ENCODE data around the gene SARDH. TPM values are rescaled to one million over a fixed set of nuclear protein-coding genes. Genes with fewer than 3 reads are reported as not detected.

The SARDH gene
- total RNA-seq, 1 donor from 2014 or later, result 2.8 TPM

- DNase-seq (ENCODE audit: low spot score), result no peak
Observed at GRCh38 chr9:133702798-133703590, 35.2 kb downstream of the SARDH start.

DNA sequence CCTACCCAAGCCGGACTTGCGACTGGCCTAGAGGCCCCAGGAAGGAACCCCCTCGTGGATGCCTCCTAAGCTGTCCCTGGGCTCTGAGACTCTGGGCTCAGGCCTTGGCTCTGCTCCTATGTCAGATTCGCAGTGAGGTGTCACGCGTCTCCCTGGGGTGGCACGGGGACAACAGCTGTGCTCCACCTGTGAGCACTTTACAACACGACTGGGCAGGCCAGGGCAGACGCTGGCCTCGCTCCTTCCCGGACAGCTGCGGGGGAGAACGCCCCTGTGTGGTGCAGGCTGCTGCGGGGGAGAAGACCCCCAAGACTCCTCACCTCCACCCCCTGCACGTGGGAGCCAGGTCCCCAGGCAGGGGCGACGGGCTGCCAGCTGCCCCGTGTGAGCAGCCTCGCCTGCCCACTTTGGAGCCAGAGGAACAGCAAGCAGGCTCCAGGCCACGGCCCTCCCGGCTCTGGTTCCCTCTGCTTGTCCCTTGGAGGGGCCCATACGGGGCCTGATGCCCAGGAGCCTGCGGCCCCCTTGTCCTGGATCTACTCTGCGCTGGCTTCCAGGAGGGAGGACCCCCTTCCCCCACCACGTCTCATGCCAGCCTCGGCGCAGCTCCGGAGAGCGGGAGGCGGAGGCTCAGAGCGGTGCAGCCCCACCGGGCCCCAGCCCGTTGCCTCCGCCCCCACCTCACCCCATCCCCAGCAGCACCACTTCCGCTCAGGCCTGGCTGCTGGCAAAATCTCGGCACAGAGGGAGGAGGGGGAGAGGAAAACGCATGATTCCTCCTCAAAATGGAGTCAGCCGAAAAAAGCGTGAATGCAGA, 36.0 kb downstream of the SARDH start:
- no peak for DNase-seq (ENCODE audit: low spot score)

GRCh38 chr9:133701321-133701980, 36.7 kb downstream of the SARDH start:
- no peak for DNase-seq (ENCODE audit: low spot score)

DNA sequence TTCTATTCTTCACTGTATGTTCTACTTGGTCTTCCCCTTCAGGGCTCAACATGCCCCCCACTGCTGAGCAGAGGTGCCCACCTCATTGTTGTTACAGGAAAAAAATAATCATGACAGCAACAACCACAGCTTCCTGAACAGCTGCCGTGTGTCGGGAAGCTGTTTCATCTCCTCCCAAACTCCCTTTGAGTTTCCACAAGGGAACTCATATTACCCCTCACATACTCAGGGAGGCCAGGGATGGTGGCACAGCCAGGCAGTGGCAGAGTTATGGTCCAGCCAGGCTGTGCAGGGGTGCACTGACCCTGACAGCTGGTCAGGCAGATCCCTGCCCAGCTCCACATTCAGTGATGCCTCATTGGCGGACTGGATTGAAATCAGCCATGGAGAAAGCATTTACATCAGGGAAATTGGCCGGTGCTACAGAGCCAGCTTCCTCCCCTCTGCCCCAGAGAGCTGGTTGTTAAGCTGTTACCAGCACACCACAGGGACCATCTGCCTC, 37.3 kb downstream of the SARDH start:
- no peak for DNase-seq (ENCODE audit: low spot score)

DNA sequence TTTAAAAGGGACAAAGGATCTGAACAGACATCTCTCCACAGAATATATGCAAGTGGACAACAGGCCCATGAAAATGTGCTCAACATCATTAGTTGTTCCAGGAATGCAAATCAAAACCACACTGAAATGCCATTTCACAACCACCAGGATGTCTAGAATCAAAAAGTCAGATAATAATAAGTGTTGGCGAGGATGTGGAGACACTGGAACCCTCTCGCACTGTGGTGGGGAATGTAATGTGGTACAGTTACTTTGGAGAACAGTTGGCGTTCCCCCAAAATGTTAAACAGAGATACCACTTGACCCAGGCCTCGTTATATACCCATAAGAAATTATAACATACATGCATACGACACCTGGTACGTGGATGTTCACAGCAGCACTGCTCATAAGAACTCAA, 38.6 kb downstream of the SARDH start:
- no peak for DNase-seq (ENCODE audit: low spot score)

DNA sequence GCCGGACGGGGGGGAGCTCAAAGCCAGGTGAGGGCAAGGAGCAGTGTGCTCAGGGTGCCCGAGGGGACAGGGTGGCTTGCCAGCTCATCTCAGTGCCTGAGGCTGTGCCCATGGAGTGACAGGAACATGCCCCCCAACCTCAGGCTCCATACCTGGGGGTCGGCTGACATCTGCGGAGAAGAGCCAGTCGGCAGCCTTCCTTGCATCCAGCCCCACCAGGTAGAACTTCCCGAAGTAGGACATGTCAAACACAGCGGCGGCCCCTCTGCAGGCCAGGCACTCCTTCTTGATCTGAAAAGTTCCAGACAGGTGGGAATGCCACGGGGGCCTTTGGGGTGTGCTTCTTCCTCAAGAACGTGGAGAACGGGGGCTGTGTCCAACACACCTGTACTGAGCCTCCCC, 42.1 kb downstream of the SARDH start:
- no peak for DNase-seq (ENCODE audit: low spot score)

GRCh38 chr9:133694686-133695085, 43.5 kb downstream of the SARDH start:
- DNase-seq (ENCODE audit: low spot score), result no peak

DNA sequence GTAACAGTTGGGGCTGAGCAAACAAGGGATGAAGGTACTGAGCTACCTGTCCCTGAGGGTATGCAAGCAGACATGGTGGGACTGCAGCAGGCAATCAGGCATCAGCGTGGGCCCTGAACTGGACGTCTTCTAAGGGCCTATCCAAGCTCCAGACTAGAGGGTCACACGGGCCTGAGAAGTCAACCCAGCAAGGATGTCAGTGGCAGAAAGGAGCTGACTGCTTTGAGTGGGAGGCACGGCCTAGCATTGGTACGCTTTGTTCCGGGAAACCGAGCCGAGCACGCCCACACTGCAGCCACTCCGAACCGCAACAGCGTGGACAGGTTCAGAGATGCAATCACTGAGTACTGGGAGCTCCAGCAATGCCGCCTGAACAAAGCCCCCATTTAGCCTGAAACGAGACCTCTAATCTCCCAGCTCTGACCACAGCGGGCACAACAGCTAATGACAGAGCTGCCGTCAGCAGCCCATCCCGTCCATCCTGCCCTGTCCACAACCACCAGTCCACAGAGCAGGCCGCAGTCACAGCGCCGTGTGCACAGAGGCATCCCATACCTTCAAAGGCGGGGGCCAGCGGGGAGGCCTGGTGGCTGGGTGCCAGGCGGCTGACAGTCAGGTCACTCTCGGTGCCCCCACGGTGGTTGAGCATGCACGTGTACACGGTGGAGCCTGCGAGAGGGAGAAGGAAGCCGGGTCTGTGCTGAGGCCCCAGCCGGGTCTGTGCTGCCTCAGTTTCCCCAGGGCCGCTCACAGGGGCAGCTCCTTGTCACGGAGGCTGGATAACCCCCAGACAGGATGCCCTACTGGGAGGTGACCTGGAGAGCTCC, 44.2 kb downstream of the SARDH start:
- DNase-seq (ENCODE audit: low spot score), result no peak

DNA sequence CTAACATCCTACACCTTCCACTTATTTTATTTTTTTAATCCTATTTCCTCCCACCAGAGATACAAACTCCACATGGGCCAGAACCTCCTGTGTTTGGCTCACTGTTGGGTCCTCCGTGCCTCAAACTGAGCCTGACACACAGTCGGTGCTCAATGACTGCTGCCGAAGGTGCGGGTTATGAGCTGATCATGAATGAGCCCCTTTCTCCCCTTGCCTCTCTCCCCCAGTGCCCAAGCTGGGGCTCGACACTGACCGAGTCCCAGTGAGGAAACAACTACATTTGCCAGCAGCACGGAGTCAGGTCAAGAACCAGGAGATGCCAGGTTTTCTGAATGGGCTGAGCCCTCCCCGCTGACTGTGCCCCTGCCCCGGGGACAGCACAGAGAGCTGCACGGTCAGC, 45.0 kb downstream of the SARDH start:
- no peak for DNase-seq (ENCODE audit: low spot score)

DNA sequence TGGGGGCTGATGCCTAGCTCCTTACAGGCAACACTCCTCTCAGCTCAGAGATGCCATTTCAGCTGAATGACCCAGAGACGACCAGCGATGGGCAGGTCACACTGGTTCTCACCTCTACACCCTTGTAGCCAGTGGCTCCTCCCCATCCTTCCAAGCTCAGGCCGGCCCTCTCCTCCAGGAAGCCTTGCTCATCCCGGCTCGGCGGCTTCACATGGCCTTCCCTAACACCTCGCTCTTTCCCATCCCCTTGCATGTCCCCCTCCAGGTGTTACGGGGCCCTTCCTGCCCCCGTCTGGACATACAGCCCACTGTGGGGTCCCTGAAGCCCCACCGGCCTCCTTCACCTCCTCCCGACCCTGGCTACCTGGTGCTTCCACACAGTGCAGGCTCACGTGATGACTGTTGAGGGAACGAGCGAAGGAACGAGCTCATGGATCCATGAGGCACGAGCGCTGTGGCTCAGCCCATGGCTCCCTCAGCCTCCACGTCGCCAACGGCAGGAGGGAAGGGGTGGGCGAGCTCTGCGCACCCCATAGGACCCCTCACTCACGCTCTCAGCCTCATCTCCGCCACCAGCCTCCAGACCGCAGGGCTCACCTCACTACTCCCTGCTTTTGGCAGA, 45.7 kb downstream of the SARDH start:
- DNase-seq (ENCODE audit: low spot score), result no peak

GRCh38 chr9:133691626-133692363, 46.4 kb downstream of the SARDH start:
- no peak for DNase-seq (ENCODE audit: low spot score)

- no peak for DNase-seq (ENCODE audit: low spot score)
Observed at GRCh38 chr9:133691191-133691590, 47.0 kb downstream of the SARDH start.

DNA sequence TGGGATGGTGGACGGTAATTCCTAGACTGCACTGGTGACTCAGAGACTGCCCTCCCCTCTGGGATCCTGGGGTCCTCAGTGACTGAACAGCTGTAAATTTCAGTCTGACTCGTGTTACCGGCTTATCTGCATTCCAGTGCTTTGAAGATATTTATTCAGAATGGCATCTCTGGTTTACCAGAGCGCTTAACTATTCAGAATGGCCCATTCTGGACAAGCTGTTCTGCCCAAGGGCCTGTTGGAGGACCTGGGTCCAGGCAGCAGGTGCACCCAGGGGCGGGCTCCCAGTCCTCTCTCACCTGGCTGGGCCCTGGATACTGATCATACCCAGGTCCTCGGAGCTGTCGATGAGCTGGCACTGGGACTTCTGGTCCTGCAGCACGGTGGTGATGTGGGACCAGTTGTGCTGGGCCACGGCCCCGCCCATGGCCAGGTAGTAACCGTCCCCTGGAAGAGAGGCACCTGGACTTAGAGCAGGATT, 48.0 kb downstream of the SARDH start:
- DNase-seq (ENCODE audit: low spot score), result no peak

DNA sequence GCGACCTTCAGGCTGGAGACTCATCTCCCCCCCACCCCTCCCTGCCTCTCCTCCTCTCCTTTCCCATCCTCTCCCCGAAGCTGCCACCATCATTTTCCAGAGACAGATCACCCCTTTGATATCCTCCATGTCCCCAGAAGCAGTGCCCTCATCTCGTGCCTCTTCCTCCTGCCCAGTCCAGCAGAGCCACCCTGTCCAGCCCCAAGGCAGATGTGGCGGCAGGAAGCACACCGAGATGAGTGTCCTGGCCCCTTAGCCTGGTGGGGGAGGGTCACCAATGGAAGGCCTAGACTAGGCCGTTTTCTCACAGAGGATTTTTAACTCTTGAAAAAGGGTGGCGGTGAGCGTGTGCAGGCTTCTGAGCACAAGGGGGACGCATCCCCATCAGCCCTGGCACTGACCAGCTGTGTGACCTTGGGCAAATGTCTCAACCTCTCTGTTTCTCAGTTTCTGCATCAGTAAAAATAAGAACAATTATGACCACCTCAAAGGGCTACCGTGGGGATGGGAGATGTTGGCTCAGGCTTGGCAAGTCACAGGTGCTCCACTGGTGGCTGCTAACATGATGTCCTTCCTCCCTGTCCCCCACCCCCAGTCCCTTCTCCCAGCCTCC, 48.9 kb downstream of the SARDH start:
- no peak for DNase-seq (ENCODE audit: low spot score)

DNA sequence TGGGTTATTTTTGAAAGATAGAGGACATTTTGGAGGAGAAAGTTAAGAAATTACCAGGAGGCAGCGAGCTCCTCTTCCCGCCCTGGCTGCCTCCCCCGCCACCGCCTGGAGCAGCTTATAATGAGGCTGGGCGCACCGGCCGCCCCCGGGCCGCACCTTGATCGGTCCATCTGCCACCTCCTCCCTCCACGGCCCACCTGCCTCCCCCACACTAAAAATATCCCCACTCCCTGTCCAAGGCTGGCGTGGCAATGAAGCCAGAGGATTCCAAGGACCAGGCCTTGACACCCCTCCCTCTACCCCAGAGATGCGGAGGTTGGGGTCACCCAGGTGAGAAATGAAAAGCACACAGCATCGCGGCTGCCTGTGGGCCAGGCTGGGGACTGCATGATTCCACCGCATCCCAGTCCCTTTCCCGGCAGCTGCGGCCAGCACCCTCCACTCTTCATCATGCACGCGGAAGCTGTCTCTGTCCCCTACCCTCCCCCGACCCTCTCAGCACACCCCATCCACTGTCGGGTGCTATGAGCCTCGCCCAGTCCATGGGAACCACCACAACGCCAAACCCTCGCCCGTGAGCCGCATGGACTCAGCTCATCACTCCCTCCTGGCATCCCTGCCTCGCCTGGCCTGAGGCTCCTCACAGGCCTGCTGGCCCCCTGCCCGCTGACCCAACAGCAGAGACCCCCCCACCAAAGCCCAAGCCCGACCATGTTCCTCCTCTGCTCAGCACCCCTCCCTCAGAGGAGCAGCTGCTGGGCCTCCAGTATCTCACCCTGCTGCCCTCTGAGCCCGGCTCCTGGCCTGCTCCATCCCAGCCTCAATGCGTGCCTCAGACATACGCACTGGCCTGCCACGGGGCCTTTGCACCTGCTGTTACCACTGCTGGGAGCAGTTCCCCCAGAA, 50.0 kb downstream of the SARDH start:
- DNase-seq (ENCODE audit: low spot score), result no peak

DNA sequence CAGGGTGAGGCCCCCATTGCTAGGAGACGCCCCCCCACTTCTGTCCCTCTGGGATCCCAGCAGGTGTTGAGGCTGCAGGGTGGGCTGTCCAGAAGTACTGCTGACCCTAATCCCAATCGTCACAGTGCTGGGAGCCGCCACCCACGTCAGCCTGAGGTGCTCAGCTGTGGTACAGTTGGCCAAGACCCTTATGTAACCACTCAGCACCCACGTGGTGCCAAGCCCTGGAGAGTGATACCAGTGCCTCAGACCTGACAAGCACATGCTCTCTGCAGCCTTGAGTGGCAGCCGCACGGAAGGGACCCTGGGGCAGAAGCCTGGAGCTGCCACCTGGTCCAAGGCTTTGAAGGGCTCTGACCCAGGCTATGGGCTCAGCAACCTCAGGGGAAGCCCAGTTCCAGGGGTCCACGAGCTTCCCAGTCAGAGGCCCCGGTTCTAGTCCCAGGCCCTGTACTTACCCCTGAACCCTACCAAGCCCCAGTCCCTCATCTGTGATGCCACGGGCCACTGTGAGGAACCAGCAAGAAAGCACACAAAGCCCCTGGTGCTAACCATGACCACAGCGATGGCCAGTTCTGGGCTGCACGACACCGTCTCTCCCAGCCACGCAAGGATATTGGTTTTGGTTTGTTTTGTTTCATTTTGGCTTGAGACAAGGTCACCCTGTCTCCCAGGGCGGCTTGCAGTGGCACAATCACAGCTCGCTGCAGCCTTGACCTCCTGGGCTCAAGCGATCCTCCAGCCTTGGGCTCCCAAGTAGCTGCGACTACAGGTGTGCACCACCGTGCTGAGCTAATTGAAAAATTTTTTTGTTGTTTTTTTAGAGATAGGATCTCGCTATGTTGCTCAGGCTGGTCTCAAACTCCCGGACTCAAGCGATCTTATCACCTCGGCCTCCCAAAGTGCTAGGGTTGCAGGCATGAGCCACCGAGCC, 51.2 kb downstream of the SARDH start:
- DNase-seq (ENCODE audit: low spot score), result no peak
